GM18511 (cell line): ENCODE measurements around the gene PPRC1.

ENCODE experiments used
- ATAC-seq: cut with Tn5 transposase; IDR thresholded peaks from one replicate; pipeline ENCODE4 v1.9.1; 2021; ENCODE audit warnings: mild to moderate bottlenecking, moderate library complexity; ENCODE audit not compliant: unreplicated experiment

PPRC1 gene, protein sequence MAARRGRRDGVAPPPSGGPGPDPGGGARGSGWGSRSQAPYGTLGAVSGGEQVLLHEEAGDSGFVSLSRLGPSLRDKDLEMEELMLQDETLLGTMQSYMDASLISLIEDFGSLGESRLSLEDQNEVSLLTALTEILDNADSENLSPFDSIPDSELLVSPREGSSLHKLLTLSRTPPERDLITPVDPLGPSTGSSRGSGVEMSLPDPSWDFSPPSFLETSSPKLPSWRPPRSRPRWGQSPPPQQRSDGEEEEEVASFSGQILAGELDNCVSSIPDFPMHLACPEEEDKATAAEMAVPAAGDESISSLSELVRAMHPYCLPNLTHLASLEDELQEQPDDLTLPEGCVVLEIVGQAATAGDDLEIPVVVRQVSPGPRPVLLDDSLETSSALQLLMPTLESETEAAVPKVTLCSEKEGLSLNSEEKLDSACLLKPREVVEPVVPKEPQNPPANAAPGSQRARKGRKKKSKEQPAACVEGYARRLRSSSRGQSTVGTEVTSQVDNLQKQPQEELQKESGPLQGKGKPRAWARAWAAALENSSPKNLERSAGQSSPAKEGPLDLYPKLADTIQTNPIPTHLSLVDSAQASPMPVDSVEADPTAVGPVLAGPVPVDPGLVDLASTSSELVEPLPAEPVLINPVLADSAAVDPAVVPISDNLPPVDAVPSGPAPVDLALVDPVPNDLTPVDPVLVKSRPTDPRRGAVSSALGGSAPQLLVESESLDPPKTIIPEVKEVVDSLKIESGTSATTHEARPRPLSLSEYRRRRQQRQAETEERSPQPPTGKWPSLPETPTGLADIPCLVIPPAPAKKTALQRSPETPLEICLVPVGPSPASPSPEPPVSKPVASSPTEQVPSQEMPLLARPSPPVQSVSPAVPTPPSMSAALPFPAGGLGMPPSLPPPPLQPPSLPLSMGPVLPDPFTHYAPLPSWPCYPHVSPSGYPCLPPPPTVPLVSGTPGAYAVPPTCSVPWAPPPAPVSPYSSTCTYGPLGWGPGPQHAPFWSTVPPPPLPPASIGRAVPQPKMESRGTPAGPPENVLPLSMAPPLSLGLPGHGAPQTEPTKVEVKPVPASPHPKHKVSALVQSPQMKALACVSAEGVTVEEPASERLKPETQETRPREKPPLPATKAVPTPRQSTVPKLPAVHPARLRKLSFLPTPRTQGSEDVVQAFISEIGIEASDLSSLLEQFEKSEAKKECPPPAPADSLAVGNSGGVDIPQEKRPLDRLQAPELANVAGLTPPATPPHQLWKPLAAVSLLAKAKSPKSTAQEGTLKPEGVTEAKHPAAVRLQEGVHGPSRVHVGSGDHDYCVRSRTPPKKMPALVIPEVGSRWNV (N-terminal part only)

DNA sequence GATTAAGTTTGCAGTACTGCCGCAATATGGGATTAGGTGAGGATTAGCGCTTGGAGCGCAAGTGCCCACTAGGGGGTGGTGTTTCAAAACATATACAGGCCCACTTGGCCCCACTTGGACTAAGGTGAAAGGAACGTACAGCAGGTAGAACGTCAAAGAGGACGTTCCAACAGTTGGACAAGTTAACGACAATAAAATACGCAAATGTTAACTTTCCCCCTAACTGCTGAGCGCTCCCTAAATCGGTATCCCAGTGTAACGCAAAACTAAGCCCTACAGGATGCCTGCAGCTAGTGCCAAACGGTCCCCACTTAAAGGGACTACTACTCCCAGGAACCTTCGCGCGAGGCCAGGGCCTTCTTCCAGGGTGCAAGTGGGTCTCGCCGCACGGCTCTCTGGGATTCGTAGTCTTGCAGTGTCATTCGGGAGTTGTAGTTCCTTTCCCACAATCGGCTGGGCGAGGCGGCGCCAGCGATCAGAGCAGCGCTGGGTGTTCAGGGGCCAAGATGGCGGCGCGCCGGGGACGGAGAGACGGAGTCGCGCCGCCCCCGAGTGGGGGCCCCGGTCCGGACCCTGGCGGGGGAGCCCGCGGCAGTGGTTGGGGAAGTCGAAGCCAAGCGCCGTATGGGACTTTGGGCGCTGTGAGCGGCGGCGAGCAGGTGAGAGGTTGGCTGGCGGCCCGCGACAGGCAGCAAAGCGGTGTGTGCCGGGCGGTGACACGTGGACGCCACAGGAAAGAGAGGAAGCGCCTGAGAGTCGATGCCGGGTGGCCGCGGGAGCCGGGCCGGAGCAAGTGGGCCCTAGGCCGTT, at the start of gene PPRC1:
Gene PPRC1, plus strand, starts transcription at position 478 of the 810 bp plus-strand sequence. Its CDS starts 29 bp downstream, at position 507.
- ATAC-seq, result peak; percentile 88

- no peak for ATAC-seq
Measured at GRCh38 chr10:102083541-102083940, 49.3 kb upstream of the PPRC1 start.

- no peak for ATAC-seq
Measured at GRCh38 chr10:102085336-102085735, 47.5 kb upstream of the PPRC1 start.

DNA sequence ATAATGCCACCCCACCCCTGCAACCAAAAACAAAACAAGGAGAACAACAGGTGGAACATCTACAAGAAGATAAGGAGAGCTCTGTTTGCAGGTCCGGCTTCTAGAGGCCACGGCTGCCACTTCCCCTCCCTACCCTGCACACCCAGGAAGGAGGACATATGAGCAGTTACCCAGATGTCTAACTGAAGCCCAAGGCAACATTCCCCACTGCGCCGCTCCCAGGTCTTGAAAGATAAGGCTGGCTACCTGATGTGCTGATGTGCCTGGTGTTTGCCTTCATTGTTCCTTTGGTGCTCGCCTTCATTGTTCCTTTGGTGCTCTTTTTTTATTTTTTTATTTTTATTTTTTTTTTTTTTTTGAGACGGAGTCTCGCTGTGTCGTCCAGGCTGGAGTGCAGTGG, 46.6 kb upstream of the PPRC1 start:
- ATAC-seq, result no peak

DNA sequence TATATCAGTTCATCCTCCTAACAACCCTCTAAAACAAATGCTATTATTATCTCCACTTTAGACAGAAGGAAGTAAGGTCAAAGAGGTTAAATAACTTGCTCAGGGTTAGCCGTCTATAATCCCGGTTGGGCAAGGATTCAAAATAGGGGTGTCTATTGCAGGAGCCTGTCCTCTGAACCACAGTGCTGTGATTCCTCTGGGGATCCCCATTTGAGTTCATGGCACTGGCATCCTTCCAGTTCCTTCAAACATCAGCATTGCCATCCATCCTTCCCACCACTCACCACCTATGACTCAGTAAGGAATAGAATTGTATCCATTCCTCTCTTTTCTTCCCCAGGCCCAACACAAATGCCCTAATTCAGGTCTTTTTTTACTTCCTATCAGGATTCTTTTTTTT, 42.1 kb upstream of the PPRC1 start:
- ATAC-seq, result no peak

DNA sequence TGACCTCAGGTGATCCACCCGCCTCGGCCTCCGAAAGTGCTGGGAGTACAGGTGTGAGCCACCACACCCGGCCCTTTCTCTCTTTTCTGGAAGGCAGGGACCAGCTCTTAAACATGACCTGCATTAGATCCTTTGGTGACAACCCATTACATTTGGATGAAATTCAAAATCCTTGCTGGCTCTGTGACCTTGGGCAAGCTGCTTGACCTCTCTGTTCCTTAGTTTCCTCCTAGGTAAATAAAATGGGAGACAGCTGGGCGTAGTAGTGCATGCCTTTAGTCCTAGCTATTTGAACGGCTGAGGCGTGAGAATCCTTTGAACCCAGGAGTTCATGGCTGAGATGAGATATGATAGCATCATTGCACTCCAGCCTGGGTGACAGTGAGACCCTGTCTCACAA, 36.4 kb upstream of the PPRC1 start:
- no peak for ATAC-seq

DNA sequence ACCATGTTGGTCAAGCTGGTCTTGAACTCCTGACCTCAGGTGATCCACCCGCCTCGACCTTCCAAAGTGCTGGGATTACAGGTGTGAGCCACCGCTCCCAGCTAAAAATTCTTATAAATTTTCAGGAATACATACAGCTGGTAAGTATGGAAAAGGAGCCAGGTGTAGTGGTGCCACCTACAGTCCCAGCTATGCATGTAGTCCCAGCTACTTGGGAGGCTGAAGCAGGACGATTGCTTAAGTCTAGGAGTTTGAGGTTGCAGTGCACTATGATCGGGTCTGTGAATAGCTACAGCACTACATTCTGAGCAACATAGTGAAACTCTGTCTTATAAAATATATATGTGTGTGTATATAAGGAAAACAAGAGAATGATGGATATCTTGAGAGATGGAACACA, 31.7 kb upstream of the PPRC1 start:
- no peak for ATAC-seq

GRCh38 chr10:102102421-102102820, 30.4 kb upstream of the PPRC1 start:
- ATAC-seq, result no peak

GRCh38 chr10:102106998-102107397, 25.8 kb upstream of the PPRC1 start:
- no peak for ATAC-seq

GRCh38 chr10:102109166-102110116, 23.4 kb upstream of the PPRC1 start:
- ATAC-seq, result no peak

DNA sequence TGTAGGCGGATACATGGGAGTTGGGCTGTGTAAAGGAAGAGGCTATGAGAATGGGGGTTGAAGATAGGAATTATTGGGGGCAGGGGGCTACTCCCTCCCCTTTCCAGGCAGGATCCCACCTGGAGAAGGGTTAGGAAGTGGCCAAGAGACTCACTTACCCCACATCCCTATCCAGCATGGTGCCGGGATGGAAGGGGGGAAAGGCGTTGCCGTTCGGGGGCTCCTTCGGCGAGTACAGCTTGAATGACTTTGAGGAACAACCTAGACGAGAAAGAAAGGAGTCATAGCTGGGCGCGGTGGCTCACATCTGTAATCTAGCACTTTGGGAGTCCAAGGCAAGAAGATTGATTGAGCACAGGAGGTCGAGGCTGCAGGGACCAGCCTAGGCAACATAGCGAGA, 21.6 kb upstream of the PPRC1 start:
- no peak for ATAC-seq

DNA sequence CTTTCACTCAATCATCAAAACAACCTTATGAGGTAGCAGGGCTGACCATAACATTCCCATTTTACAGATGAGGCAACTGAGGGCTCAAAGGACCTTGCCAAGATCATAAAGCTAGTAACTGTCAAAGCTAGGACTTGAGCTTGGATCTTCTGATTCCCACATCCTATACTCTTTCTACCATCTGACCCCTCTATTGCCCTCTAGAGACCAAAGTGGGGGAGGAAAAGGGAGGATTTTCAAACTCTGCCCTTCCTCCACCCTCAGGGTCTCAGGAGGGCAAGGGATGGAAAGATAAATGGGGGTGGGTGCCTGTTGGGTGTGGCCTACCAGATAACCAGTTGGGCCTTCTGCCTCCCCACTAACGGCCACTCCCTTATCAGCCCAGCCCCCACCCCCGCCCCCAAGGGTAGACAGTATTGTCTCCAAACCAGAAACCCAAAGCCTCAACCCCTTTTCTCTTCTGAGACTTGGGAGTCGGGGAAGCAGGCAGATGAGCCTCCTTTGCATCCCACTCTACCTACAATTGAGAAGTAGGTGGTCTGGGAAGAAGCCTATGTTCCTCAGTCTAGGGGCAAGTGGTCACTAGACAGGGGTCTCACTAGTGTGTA, 20.5 kb upstream of the PPRC1 start:
- ATAC-seq, result no peak

- ATAC-seq, result no peak
Measured at GRCh38 chr10:102113261-102113955, 19.4 kb upstream of the PPRC1 start.

- peak; percentile 26 for ATAC-seq
Measured at GRCh38 chr10:102113956-102114857, 18.6 kb upstream of the PPRC1 start.

GRCh38 chr10:102114861-102115618, 17.8 kb upstream of the PPRC1 start:
- ATAC-seq, result peak; percentile 68

DNA sequence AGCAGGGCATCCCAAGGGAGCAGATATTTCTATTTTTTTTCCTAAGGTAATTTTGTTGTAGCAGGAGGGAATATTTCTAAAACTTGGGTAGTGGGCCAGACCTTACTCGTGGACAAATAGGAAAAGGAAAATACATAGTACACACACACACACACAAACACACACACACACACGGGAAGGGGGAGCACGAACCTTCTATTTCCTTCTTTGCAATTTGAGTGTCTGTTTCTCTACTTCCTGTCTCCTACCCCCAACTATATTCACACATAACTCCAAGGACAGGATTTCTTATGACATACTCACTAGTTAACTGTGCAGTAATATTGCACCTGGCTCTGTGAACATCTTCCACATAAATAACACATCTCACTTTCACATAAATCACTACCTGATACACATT, 17.1 kb upstream of the PPRC1 start:
- ATAC-seq, result no peak
